A673 (cell line): Measurements from ENCODE around the gene MAP3K5.

Experiments used
- EZH2 ChIP-seq: fragments of 200-600 bp; sonication (generic); IDR thresholded peaks from 2 replicates; pipeline ENCODE4 v1.6.1; 2017; ENCODE audit warnings: borderline replicate concordance, low read depth, mild to moderate bottlenecking, mixed read lengths, antibody characterized with exemption, low read length; ENCODE audit not compliant: poor library complexity, severe bottlenecking
- TF ChIP-seq, protein P1 (sequence below): fragments of 300-800, 200-600 bp; sonication (generic); conservative IDR thresholded peaks from 2 replicates; pipeline ENCODE4 v1.5.1; 2017; ENCODE audit warnings: low read depth, mild to moderate bottlenecking, antibody characterized with exemption, low read length, moderate library complexity, mixed read lengths

DNA sequence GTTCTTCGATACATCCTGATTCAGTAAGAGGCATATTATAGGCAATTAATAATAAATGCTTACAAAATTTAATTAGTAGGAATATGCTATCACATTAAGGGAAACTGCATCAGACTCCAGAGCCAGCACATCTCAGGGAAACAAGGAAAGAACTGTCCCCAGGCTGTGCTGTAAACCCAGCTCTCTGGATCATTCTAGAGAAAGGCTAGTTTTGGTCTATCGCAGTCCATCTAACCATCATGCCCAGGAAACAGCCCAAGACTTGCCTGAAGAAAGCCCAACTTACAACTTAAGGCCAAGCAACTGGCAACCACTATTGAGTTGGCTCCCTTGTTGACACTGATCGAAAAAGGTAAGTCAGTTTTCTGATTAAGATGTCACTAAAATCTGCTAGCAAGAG is 11.3 kb downstream of the MAP3K5 start:
- no peak for TF ChIP-seq EZH2
- TF ChIP-seq, protein P1, sequence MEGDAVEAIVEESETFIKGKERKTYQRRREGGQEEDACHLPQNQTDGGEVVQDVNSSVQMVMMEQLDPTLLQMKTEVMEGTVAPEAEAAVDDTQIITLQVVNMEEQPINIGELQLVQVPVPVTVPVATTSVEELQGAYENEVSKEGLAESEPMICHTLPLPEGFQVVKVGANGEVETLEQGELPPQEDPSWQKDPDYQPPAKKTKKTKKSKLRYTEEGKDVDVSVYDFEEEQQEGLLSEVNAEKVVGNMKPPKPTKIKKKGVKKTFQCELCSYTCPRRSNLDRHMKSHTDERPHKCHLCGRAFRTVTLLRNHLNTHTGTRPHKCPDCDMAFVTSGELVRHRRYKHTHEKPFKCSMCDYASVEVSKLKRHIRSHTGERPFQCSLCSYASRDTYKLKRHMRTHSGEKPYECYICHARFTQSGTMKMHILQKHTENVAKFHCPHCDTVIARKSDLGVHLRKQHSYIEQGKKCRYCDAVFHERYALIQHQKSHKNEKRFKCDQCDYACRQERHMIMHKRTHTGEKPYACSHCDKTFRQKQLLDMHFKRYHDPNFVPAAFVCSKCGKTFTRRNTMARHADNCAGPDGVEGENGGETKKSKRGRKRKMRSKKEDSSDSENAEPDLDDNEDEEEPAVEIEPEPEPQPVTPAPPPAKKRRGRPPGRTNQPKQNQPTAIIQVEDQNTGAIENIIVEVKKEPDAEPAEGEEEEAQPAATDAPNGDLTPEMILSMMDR, result no peak
